Measurements from ENCODE around the gene ZNF580.
A peak's percentile ranks its signal among the peaks of the same experiment; 100 is the strongest.

The ZNF580 gene

DNA sequence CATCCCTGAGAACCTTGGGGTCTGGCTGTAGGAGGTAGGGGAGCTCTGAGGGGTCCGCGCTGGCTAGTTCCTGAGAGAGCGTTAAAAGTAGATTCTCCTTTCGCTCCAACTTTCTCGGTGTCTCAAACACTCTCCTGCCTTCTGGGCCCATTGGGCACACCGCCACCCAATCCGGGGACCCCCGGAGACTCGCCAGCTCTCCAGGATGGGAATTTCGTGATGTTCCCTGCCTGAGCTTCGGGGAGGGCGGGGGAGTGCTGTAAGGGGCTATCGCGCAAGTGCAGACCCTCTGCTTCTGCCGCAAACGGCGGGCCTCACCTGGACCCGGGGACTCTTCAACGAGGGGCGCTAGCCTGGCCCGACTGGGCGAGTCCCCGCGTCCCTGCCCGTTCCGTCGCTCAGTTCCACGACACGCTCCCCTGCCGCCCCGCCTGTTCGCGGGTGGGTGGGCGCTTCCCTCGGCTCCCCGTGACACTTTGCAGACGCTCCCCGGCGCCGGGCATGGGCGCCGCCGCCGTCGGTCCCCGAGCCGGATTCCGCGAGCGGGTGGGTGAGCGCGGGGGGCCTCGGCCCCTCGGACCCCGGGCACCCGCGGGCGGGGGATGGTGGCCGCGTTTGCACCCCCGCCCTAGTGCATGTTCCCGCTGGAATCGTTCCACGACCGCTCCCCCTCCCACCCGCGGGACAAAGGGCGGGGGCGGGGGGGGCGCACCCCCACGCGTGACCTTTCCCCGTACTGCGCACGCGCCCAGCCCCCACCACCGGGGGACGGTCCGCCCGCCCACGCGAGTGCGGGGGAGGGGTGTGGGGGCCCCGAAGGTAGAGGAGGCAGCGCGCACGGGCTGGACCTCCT lies 7.2 kb downstream of the ZNF580 start, which contains the start of gene CCDC106:
TSS of gene CCDC106 (plus strand) at position 481 of the 853 bp plus-strand sequence. CDS start 835 bp downstream, outside the sequence.
- DNase-seq: peak; percentile 80

DNA sequence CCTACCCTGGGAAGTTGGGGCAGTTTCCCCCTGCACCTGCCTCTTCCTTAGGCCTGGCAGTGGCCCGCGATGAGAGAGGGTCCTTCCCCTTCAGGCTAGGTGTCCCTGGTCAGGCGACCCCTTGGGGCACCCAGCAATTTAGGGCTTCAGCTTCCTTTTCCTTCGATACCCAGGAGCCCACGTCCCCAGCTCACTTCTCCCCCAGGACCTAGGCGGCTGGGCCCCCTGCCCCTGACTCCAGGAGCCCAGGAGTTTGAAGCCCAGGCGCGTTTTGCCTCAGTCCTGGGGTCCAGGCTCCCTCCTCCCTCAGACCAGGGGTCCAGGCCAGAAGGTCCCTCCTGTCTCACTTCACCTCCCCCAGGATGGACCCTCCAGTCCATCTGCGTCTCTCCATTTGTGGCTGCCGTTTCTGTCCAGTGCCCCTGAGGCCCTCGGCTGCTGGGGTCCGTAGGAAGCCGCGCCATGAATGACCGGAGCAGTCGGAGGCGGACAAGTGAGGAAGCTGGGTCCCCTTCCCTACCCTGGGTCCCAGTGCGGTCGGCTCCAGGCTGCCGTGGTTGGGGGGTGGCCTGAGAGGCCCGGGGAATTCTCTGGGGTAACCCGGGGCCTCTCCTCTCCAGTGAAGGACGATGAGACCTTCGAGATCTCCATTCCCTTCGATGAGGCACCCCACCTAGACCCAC lies 7.9 kb downstream of the ZNF580 start:
- DNase-seq: no peak

DNA sequence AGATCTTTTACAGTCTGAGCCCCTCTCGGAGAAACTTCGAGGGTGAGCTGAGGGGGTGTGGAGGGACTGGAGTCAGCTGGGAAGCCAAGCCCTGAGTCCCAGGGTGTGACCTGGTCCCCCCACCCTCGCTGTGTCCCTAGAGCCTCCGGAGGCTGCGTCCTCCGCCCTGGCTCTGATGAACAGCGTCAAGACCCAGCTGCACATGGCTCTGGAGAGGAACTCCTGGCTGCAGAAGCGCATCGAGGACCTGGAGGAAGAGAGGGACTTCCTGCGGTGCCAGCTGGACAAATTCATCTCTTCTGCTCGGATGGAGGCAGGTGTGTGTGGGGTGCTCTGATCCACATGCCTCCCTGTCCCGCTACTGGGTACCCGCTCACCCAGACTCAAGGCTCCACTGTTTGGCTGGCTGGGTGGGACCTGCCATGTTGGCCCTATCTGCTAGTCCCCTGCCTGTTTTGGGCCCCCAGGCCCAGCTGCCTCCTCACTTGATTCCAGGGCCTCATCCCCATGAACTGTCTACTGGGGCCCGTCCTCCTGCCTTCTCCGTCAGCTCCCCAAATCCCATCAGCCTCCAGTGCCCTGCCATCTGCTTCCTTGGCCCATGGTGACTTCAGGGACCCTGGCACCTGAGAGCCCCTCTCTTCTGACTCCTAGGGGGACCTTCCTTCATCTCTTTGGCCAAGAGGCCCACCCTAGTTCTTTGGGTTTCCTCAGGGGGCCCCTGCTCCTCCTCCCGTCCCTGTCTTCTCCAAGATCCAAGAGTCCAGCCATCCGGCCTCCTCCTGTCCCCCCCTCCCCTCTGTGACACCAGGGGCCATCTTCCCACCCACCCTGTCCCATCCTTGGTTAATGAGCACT lies 8.7 kb downstream of the ZNF580 start:
- no peak for DNase-seq

DNA sequence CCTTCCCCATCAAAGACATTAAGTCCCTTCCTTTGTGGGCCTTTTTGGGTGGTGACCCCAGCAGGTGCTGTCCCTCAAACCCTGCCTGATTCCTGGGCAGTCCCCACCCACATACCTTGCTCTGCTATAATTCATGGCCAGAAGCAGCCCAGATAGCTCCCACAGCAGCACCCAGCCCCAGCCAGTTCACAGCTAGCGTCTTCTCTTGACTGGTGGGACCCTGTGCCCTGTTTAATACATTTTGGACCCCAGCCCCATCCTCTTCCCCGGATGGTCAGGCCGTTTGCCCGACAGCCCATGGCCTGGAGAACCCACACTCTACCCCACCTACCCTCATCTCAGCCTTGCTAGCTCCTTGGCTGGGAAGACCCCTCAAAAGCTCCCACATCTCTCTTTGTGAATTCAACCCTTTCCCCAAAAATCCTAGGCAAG lies 9.3 kb downstream of the ZNF580 start:
- DNase-seq: no peak

DNA sequence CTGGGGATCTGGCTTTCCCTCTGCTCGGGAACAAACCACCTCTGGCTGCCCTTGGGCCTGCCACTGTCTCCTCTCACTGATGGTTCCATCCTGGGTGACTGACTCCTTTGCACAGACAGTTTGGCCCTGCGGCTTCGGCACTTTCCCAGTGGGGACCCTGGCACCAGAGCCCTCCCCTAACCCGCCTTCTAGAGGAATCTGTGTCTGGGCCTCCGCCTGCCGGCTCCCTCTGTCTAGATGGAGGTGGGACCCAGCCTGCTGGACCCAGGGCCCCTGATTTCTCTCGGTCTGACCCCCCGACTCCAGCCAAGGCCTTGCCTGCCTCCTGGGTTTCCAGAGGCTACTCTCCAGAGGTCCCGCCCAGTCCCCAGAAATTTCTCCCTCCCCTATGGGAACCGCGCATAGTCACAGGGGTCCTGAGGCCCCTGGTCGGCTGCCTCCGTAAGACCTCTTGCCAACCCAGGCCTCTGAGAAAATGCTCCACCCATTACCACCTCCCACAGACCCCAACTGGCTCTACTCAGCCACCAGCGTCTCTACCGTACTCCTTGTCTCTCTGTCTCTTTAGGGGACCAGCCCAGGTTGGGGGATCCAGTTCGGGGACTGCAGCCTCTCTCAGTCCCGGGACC lies 9.9 kb downstream of the ZNF580 start:
- DNase-seq: no peak

DNA sequence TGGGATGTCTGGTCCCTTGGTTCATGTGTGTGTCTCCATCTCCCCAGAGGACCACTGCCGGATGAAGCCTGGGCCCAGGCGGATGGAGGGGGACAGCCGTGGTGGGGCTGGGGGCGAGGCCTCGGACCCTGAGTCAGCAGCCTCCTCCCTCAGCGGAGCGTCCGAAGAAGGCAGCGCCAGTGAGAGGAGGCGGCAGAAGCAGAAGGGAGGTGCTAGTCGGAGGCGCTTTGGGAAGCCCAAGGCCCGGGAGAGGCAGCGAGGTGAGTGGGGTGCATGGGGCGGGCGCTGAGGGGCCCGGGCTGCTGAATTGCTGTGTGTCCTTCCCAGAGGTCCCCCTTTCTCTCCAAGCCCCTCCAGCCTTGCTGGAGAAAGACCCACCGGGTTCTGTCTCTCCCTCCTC lies 10.4 kb downstream of the ZNF580 start:
- no peak for DNase-seq

DNA sequence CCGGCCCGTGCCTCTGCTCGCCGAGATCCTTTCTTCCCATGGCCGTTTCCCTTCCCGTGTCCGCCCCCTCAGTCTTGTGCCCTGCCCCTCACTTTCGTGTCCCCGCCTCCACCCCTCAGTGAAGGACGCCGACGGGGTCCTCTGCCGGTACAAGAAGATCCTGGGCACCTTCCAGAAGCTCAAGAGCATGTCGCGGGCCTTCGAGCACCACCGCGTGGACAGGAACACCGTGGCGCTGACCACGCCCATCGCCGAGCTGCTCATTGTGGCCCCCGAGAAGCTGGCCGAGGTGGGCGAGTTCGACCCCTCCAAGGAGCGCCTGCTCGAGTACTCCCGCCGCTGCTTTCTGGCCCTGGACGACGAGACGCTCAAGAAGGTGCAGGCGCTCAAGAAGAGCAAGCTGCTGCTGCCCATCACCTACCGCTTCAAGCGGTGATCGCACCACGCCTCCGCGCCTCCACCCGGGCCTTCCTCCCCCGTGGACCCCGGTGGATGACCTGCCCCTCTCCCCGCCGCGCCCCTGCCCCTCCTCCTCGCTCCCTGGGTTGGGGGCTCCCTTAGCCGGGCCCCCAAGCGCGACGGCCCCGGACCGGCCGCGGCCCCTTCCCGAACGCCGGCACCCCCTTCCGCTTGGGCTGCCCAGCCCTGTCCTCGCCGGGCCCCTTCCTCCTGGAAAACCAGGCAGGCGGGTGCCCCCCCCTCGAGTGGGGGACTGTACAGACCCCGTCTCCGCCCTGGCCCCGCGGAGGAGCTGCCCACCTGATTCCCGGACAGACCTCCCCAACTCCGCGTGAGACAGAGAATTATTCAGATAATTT lies 11.7 kb downstream of the ZNF580 start:
- no peak for DNase-seq

DNA sequence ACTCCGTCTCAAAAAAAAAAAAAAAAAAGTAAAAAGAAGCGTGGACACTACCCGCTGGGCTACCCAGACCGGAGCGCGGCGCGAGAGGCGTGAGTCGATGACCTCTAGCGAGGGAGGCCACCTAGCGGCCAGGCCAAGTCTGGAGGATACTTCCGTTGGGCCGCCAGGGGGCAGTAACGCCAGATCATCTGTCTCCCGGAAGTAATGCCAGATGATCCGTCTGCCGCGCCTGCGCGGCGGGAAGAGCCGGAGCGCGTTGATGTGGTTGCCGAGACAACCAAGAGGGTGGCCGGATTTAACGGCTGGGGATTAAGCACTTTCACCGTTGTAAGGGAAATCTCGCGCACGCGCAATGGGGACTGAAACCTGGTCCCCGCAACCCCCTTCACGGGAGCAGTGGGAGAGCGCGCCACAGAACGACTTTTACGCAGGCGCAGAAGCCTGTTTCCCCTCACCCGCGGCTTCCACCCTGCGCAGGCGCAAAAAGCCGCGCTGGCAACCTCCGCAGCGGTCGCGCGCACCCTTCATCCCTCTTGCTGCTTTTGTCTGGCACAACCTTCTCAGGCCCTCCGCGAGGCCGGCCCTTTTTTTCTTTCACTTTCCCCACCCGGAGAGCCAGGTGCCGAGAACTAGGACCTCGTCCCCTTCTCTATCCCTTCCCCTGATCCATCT lies 13.0 kb downstream of the ZNF580 start:
- peak; percentile 99 for DNase-seq

DNA sequence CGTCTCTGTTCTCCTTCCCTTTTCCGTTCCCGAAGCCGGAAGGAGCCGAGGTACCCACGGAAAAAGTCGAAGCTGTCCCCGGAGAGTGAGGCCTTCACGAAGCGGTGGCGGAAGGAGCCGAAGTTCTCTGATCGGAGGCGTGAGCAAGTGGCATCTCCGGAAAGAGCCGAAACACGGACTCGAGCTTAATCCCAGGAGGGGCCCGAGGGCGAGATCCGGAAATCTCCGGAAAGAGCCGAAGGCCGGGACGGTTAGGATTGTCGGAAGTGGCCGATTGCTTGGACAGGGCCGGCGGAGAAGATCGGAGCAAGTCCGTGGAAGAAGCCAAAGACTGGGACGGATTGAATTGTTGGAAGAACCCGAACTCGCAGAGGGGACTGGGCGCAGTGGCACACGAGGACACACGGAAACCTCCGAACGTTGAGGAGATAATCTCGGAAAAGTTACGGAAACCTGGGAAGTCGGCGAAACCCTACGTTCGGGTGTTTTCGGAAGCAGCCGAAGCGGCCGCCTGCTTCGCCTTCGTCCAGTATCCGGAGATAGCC lies 13.6 kb downstream of the ZNF580 start:
- peak; percentile 99 for DNase-seq

DNA sequence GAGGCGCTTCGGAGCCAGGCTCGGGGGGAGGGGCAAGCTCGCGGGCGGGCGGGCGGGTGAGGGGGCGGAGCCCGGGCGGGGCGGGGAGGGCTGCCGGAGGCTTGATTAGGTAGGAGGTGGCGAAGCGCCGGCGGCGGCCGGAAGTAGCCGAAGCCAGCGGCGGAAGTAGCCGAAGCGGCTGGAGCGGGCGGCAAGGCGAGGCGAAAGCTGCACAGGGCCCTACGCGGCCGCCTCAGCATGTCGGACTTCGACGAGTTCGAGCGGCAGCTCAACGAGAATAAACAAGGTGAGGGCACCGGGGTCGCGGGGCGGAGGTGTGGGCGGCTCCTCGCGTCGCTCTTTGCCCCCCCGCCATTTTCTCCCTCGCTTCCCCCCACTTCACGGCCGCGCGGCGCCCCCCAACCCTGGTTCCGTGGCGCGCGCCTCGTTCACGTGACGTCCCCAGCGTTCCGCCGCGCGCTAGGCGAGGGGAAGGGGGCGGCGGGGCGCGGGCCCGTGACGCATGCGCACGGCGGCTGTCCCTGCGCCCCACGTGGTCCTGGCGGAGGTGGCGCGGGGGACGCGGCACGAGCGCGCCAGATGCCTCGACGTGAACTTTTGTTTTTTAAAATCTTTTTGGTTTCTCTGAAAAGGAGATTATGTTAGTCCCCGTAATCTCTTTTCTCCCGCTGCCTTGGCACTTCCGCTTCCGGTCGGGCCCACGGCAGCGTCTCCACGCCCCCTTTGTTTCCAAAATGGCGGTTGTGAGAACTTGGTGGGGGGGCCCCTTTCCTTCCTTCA lies 14.3 kb downstream of the ZNF580 start, which contains the start of gene U2AF2:
TSS of gene U2AF2 (plus strand) at position 168 of the 780 bp plus-strand sequence. CDS start at position 238, 70 bp downstream.
- peak; percentile 90 for DNase-seq

DNA sequence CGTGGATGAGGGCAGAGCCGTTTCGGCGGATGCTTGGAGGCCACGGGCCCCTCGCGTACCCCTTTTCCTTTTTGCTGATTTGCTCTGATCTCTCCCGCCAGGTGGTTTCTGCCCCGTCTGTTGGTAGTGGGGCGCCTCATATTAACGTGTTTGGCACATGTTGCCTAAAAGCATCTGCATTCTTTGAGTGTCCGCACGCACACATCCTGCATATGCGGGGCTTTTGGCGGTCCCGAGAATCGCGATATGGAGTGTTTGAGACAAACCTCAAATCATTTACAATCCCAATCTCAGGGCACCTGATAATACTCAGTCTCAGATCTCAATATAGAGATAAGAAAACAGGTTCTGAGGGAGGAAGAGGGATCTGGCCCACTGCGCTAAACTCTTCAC lies 14.8 kb downstream of the ZNF580 start:
- no peak for DNase-seq

DNA sequence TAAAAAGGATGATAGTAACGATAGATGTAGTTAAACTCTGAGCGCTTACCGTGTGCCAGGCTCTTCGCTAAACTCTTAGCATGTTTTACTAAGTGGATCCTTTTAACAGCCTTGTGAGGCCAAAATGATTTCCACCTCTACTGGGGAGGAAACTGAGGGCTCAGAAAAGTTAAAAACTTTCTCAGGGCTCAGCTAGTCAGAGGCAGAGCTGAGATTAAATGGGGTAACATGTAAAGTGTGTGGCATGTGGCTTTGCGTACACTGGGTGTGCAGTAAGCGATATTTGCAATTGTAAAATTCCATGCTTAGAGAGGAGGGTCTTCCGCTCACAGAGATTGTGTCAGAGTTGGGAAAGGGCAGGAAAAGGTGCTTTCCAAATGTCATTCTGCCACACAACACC lies 15.8 kb downstream of the ZNF580 start:
- DNase-seq: no peak

DNA sequence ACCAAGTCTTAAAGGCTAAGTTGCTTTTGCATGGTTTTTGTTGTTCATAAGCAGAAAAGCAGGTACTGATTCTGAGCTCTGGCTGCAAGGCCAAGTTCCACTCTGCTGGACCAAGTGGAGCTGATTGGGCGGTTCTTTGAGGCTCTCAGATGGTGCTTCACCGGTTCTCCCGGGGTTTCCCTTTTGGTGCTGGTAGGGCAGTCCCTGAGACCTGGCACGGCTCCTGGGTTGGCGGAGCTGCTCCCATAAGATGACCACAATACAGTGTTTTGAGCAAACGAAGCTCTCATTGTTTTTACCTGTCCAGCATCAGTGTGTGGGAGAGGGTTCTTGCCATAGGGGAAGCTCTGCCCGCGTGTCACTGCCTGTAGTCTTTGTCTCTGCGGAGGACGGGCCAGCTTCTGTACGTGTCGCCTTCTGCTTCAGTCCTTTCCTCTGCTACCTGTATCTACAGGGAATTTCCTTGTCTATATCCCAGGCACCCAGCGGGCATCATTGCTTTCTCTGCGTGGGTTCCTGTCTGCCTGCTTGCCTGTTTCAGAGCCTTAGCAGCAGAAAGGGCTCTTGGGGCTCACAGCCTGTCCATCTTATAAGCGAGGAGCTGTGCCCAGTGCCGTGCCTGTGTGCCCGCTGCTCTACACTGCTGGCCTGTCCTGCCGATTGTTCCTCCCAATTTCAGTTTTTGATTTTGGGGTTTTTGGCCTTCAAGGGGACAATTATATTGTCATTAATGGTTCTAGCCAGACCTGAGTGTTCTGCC lies 16.4 kb downstream of the ZNF580 start:
- DNase-seq: no peak

DNA sequence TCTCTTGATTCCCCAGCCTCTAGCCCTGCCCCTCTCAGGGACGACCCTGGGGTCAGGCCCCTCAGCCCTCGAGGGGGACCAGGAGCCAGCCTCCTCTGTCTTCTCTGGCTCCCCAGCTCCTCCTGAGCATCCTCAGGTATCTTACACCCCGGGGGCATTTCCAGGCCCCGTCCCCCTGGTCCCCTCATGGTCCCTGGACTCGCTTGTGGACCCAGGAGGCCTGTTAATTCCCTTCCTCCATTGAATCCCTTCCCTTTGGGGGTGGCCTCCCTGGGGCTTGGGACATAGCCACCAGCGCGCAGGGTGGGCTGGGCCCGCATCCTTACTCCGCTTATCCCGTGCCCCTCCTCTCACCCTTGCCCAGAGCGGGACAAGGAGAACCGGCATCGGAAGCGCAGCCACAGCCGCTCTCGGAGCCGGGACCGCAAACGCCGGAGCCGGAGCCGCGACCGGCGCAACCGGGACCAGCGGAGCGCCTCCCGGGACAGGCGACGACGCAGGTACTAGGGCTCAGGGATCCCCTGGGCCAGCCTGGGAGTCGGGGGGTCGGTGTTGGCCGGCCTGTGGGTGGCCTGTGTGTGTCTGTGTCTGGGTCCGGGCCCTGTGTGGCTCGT lies 18.2 kb downstream of the ZNF580 start:
- no peak for DNase-seq

DNA sequence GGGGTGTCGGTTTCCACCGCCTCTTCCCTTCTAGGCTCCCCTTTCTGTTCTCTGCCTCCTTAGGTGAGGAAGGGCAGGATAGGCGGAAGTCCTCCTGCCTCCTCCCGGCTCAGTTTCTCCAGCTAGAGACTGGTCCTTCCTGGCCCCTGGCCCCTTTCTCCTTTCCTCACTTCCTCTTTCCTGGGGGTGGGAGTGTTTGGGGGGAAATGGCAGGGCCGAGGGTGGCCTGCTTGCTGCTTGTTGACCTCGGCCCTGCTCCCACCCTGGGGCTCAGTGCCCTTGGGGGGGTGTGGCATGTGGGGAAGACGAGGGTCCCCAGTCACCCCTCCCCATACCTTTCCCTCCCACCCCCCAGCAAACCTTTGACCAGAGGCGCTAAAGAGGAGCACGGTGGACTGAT lies 19.0 kb downstream of the ZNF580 start:
- DNase-seq: no peak

DNA sequence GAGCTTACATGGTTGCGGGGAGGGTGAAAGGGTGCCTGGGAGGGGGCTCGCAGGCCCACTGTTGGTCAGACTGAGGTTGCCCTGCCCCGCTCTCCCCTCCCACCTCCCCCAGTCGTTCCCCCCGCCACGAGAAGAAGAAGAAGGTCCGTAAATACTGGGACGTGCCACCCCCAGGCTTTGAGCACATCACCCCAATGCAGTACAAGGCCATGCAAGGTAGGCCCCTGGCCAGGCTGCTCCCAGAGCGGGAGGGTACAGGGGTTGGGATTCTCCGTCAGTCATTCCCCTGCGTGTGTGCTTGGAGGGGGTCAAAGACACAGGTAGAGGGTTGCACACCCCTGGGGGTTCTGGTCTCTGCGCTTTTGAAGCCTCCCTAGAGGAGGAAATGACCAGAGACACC lies 19.6 kb downstream of the ZNF580 start:
- no peak for DNase-seq

DNA sequence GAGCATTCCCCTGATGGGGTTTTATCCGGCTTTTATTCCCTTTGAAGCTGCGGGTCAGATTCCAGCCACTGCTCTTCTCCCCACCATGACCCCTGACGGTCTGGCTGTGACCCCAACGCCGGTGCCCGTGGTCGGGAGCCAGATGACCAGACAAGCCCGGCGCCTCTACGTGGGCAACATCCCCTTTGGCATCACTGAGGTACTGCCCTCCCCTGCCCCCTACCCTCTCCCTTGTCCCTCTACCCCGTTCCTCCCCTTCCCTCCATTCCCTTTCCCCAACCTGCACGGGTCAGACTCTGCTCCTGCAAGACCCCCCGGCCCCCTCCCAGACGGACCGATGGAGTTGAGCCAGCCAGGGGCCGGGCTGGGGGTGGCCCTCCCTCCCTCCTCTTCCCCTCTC lies 20.2 kb downstream of the ZNF580 start:
- DNase-seq: no peak

DNA sequence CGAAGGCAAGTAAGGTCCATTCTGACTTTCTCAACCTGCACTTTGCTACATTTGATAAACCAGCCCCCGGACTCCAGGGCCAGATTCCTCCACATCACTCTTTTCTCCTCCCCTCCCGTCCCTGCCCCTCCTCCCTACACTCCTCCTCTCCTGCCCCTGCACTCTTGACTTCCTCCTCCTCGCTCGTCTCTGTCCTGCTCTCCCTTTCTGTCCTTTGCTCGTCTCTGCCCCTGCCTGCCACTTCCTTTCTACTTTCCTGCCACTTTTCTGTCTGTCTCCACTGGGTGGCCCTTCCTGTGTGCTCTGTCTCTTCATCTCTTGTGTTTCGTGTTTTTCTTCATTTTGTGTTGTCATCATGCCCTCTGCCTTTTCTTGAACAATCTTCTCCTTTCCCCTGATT lies 21.0 kb downstream of the ZNF580 start:
- DNase-seq: no peak
